ENCODE results near the gene ITGBL1.

The ITGBL1 gene

GRCh38 chr13:101565317-101565716 is 112.8 kb downstream of the ITGBL1 start:
- DNase-seq (ENCODE audit: low read depth in 2 of 2) = no peak

- DNase-seq (ENCODE audit: low read depth in 2 of 2) = no peak
Measured at GRCh38 chr13:101567841-101568240, 115.4 kb downstream of the ITGBL1 start.

GRCh38 chr13:101569807-101570206 is 117.3 kb downstream of the ITGBL1 start:
- no peak for DNase-seq (ENCODE audit: low read depth in 2 of 2)

- no peak for DNase-seq (ENCODE audit: low read depth in 2 of 2)
Measured at GRCh38 chr13:101570410-101570809, 117.9 kb downstream of the ITGBL1 start.

- no peak for DNase-seq (ENCODE audit: low read depth in 2 of 2)
Measured at GRCh38 chr13:101572456-101572855, 120.0 kb downstream of the ITGBL1 start.

- DNase-seq (ENCODE audit: low read depth in 2 of 2) = no peak
Measured at GRCh38 chr13:101575581-101575980, 123.1 kb downstream of the ITGBL1 start.

- no peak for DNase-seq (ENCODE audit: low read depth in 2 of 2)
Measured at GRCh38 chr13:101576455-101576854, 124.0 kb downstream of the ITGBL1 start.

GRCh38 chr13:101576977-101577376 is 124.5 kb downstream of the ITGBL1 start:
- DNase-seq (ENCODE audit: low read depth in 2 of 2) = no peak

- no peak for DNase-seq (ENCODE audit: low read depth in 2 of 2)
Measured at GRCh38 chr13:101579281-101579802, 126.9 kb downstream of the ITGBL1 start.

- no peak for DNase-seq (ENCODE audit: low read depth in 2 of 2)
Measured at GRCh38 chr13:101584331-101584730, 131.9 kb downstream of the ITGBL1 start.

GRCh38 chr13:101590479-101590878 is 138.0 kb downstream of the ITGBL1 start:
- no peak for DNase-seq (ENCODE audit: low read depth in 2 of 2)

GRCh38 chr13:101594936-101595335 is 142.5 kb downstream of the ITGBL1 start:
- no peak for DNase-seq (ENCODE audit: low read depth in 2 of 2)

- no peak for DNase-seq (ENCODE audit: low read depth in 2 of 2)
Measured at GRCh38 chr13:101596803-101597202, 144.3 kb downstream of the ITGBL1 start.

GRCh38 chr13:101611491-101612475 is 159.3 kb downstream of the ITGBL1 start:
- DNase-seq (ENCODE audit: low read depth in 2 of 2) = no peak

- DNase-seq (ENCODE audit: low read depth in 2 of 2) = no peak
Measured at GRCh38 chr13:101612735-101613134, 160.3 kb downstream of the ITGBL1 start.

GRCh38 chr13:101614491-101614890 is 162.0 kb downstream of the ITGBL1 start:
- no peak for DNase-seq (ENCODE audit: low read depth in 2 of 2)

GRCh38 chr13:101618440-101619187 is 166.1 kb downstream of the ITGBL1 start:
- no peak for DNase-seq (ENCODE audit: low read depth in 2 of 2)

- no peak for DNase-seq (ENCODE audit: low read depth in 2 of 2)
Measured at GRCh38 chr13:101621099-101621498, 168.6 kb downstream of the ITGBL1 start.

- no peak for DNase-seq (ENCODE audit: low read depth in 2 of 2)
Measured at GRCh38 chr13:101623470-101624209, 171.2 kb downstream of the ITGBL1 start.

GRCh38 chr13:101624210-101624922 is 171.9 kb downstream of the ITGBL1 start:
- DNase-seq (ENCODE audit: low read depth in 2 of 2) = no peak

GRCh38 chr13:101624981-101625380 is 172.5 kb downstream of the ITGBL1 start:
- no peak for DNase-seq (ENCODE audit: low read depth in 2 of 2)

All from stimulated activated CD4-positive, alpha-beta T cell treated with anti-CD3 and anti-CD28 coated beads, Interleukin-1b, Interleukin-23, amount 100 ng/mL, for 4 hours (primary cell).